Hepatocyte (in vitro differentiated cells): ENCODE measurements around the gene EPO.

ENCODE experiments used
- CTCF ChIP-seq: fragments of 200-600 bp; sonication (generic); IDR thresholded peaks from 2 replicates; pipeline ENCODE4 v1.5.1; 2016; ENCODE audit warnings: antibody characterized with exemption, mild to moderate bottlenecking; ENCODE audit not compliant: poor library complexity
- EZH2phosphoT487 ChIP-seq: fragments of 200-600 bp; sonication (generic); IDR thresholded peaks from one replicate; pipeline ENCODE4 v1.6.1; 2018; ENCODE audit warnings: antibody characterized with exemption, mild to moderate bottlenecking, low read depth, moderate library complexity; ENCODE audit not compliant: unreplicated experiment, severe bottlenecking

DNA sequence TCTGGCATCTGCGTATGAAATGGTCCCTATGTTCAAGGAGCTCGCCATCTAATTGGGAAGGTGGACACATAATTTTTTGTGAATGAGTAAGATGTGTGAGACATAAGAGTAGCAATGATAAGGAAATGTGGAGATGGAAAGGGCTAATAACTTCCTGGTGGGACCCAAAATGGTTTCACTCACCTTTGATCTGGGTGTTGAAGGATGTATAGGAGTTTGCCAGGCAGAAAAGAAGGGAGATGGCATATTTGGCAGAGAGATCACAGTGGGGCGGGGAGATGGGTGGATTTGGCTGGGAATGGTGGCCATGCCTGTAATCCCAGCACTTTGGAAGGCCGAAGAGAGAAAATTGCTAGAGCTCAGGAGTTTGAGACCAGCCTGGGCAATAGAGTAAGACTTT lies 9.8 kb upstream of the EPO start:
- TF ChIP-seq CTCF: no peak
- TF ChIP-seq EZH2phosphoT487: no peak
